Osteocyte (in vitro differentiated cells): Measurements from ENCODE around the gene GCC1. TPM values are rescaled to one million over a fixed set of nuclear protein-coding genes. Genes with fewer than 3 reads are reported as not detected.
"Not testable (repeated sequence)": the region's sequence is repeated elsewhere in the genome, so short reads cannot be mapped to it uniquely, and the experiment has no call there.

Source experiments
- DNase-seq: peaks from one replicate; pipeline ENCODE4 v3.0.0; 2021; ENCODE audit warnings: mixed read lengths; ENCODE audit not compliant: unreplicated experiment; ENCODE audit errors: extremely low spot score
- H3K27ac Mint-ChIP-seq: one replicate; pipeline ENCODE4 v1.8.0; 2021; ENCODE audit warnings: mild to moderate bottlenecking, mixed read lengths; ENCODE audit not compliant: unreplicated experiment
- H3K27me3 Mint-ChIP-seq: one replicate; pipeline ENCODE4 v1.8.0; 2021; ENCODE audit warnings: mixed read lengths; ENCODE audit not compliant: unreplicated experiment
- H3K36me3 Mint-ChIP-seq: one replicate; pipeline ENCODE4 v1.8.0; 2021; ENCODE audit warnings: mixed read lengths; ENCODE audit not compliant: unreplicated experiment
- H3K4me1 Mint-ChIP-seq: one replicate; pipeline ENCODE4 v1.8.0; 2021; ENCODE audit warnings: mixed read lengths; ENCODE audit not compliant: unreplicated experiment
- H3K4me3 Mint-ChIP-seq: one replicate; pipeline ENCODE4 v1.8.0; 2021; ENCODE audit warnings: mild to moderate bottlenecking, moderate library complexity, mixed read lengths; ENCODE audit not compliant: unreplicated experiment
- H3K9me3 Mint-ChIP-seq: one replicate; pipeline ENCODE4 v1.8.0; 2021; ENCODE audit warnings: mixed read lengths; ENCODE audit not compliant: unreplicated experiment
- CTCF ChIP-seq: fragments of 200-600 bp; sonication (generic); IDR thresholded peaks from 2 replicates; pipeline ENCODE4 v1.5.0; 2021; ENCODE audit warnings: antibody characterized with exemption, mild to moderate bottlenecking, moderate library complexity
- total RNA-seq: library from RNA; stranded (reverse); gene quantifications from 2 replicates; pipeline ENCODE4 v1.2.1, GENCODE V29; 2021

GCC1 gene
- total RNA-seq, 1 donor from 2014 or later = 20.7 TPM

GRCh38 chr7:127541548-127541947 is 43.8 kb downstream of the GCC1 start:
- TF ChIP-seq CTCF = no peak
- H3K4me3 Mint-ChIP-seq = no peak overlapping the region
- peaks cover 5% of the 10 kb centered on the region for H3K9me3 Mint-ChIP-seq
- DNase-seq = no peak
- peaks cover 17% of the 10 kb centered on the region for H3K27me3 Mint-ChIP-seq
- no peak overlapping the region for H3K27ac Mint-ChIP-seq
- no peaks in the 10 kb centered on the region for H3K36me3 Mint-ChIP-seq
- H3K4me1 Mint-ChIP-seq = no peaks in the 10 kb centered on the region

- peaks cover 27% of the 10 kb centered on the region for H3K27me3 Mint-ChIP-seq
- not testable (repeated sequence) for DNase-seq, H3K4me1 Mint-ChIP-seq, H3K36me3 Mint-ChIP-seq, H3K9me3 Mint-ChIP-seq, H3K4me3 Mint-ChIP-seq, H3K27ac Mint-ChIP-seq
These were observed 44.9 kb downstream of the GCC1 start for GRCh38 chr7:127540461-127540860.

GRCh38 chr7:127539116-127539515 is 46.3 kb downstream of the GCC1 start:
- Mint-ChIP-seq H3K4me1 (no peaks in the 10 kb centered on the region), H3K4me3 (no peak overlapping the region), H3K27me3 (peaks cover 33% of the 10 kb centered on the region), H3K27ac (no peak overlapping the region), H3K36me3 (no peaks in the 10 kb centered on the region), H3K9me3 (peaks cover 4% of the 10 kb centered on the region)
- DNase-seq = no peak
- no peak for TF ChIP-seq CTCF

GRCh38 chr7:127536741-127537140 is 48.7 kb downstream of the GCC1 start:
- H3K4me1 Mint-ChIP-seq = no peaks in the 10 kb centered on the region
- H3K27ac Mint-ChIP-seq = no peak overlapping the region
- H3K4me3 Mint-ChIP-seq = no peak overlapping the region
- peaks cover 4% of the 10 kb centered on the region for H3K9me3 Mint-ChIP-seq
- TF ChIP-seq CTCF = no peak
- DNase-seq = no peak
- peaks cover 33% of the 10 kb centered on the region for H3K27me3 Mint-ChIP-seq
- H3K36me3 Mint-ChIP-seq = no peaks in the 10 kb centered on the region

- no peak overlapping the region for H3K4me3 Mint-ChIP-seq
- peaks cover 4% of the 10 kb centered on the region for H3K9me3 Mint-ChIP-seq
- H3K4me1 Mint-ChIP-seq = no peaks in the 10 kb centered on the region
- DNase-seq = no peak
- H3K27me3 Mint-ChIP-seq = peaks cover 33% of the 10 kb centered on the region
- no peak for TF ChIP-seq CTCF
- no peak overlapping the region for H3K27ac Mint-ChIP-seq
- no peaks in the 10 kb centered on the region for H3K36me3 Mint-ChIP-seq
These were observed 49.1 kb downstream of the GCC1 start for GRCh38 chr7:127536394-127536691.
